GM18505 (cell line): Measurements from ENCODE around the gene POLL.

Experiments
- ATAC-seq: cut with Tn5 transposase; IDR thresholded peaks from one replicate; pipeline ENCODE4 v1.9.1; 2021; ENCODE audit not compliant: unreplicated experiment
- POLR2A ChIP-seq: IDR thresholded peaks from 4 replicates; pipeline ENCODE4 v1.6.1; 2011; ENCODE audit warnings: borderline replicate concordance; ENCODE audit not compliant: insufficient read depth, insufficient read length; ENCODE audit errors: extremely low read depth

POLL gene

GRCh38 chr10:101572126-101572525 lies 15.9 kb downstream of the POLL start:
- TF ChIP-seq POLR2A, result no peak
- ATAC-seq, result no peak

GRCh38 chr10:101571271-101571925 lies 16.7 kb downstream of the POLL start:
- no peak for ATAC-seq
- TF ChIP-seq POLR2A, result no peak

GRCh38 chr10:101570428-101571270 lies 17.4 kb downstream of the POLL start:
- no peak for ATAC-seq
- TF ChIP-seq POLR2A, result peak; percentile 17

- no peak for TF ChIP-seq POLR2A
- ATAC-seq, result peak; percentile 72
These were observed 18.2 kb downstream of the POLL start for GRCh38 chr10:101569622-101570427.

- no peak for ATAC-seq
- no peak for TF ChIP-seq POLR2A
These were observed 18.8 kb downstream of the POLL start for GRCh38 chr10:101569323-101569621.

- ATAC-seq, result no peak
- TF ChIP-seq POLR2A, result no peak
These were observed 19.9 kb downstream of the POLL start for GRCh38 chr10:101568054-101568745.

- ATAC-seq, result no peak
- TF ChIP-seq POLR2A, result no peak
These were observed 20.7 kb downstream of the POLL start for GRCh38 chr10:101567165-101568006.

GRCh38 chr10:101566333-101567164 lies 21.5 kb downstream of the POLL start:
- TF ChIP-seq POLR2A, result no peak
- no peak for ATAC-seq

GRCh38 chr10:101565936-101566332 lies 22.1 kb downstream of the POLL start:
- no peak for TF ChIP-seq POLR2A
- ATAC-seq, result no peak

GRCh38 chr10:101565370-101565900 lies 22.6 kb downstream of the POLL start:
- no peak for TF ChIP-seq POLR2A
- ATAC-seq, result no peak

GRCh38 chr10:101564490-101564991 lies 23.5 kb downstream of the POLL start:
- ATAC-seq, result no peak
- no peak for TF ChIP-seq POLR2A

- TF ChIP-seq POLR2A, result no peak
- no peak for ATAC-seq
These were observed 24.5 kb downstream of the POLL start for GRCh38 chr10:101563497-101564040.

GRCh38 chr10:101563007-101563406 lies 25.1 kb downstream of the POLL start:
- no peak for TF ChIP-seq POLR2A
- ATAC-seq, result no peak
